HCT116 (cell line): ENCODE results near the gene FOXF2.

Experiments used
- CEBPB ChIP-seq: IDR thresholded peaks from 2 replicates; pipeline ENCODE4 v1.6.1; 2012; ENCODE audit warnings: low read depth
- CTCF ChIP-seq, 3 experiments: fragments of 200-600 bp in 1 of 3; sonication (generic) in 1 of 3; IDR thresholded peaks in 2 of 3; conservative IDR thresholded peaks in 1 of 3; 2 replicates each; pipeline ENCODE4 v1.5.1; 2012 to 2017; ENCODE audit warnings: low read depth in 2 of 3, low read length in 2 of 3, antibody characterized with exemption in 1 of 3, borderline replicate concordance in 1 of 3, control low read depth in 1 of 3, mild to moderate bottlenecking in 1 of 3, mixed read lengths in 1 of 3, mixed run types in 1 of 3, moderate library complexity in 1 of 3; ENCODE audit not compliant: insufficient read depth in 1 of 3
- EZH2phosphoT487 ChIP-seq: fragments of 200-600 bp; IDR thresholded peaks from 2 replicates; pipeline ENCODE4 v1.6.1; 2018; ENCODE audit warnings: antibody characterized with exemption, borderline replicate concordance
- POLR2A ChIP-seq: IDR thresholded peaks from 2 replicates; pipeline ENCODE4 v1.7.0; 2011; ENCODE audit warnings: borderline replicate concordance; ENCODE audit not compliant: insufficient read depth, insufficient read length; ENCODE audit errors: extremely low read depth
- SP1 ChIP-seq: IDR thresholded peaks from 2 replicates; pipeline ENCODE4 v1.6.1; 2012; ENCODE audit warnings: low read depth
- SRF ChIP-seq: IDR thresholded peaks from 2 replicates; pipeline ENCODE4 v1.6.1; 2012; ENCODE audit warnings: low read depth

- no peak for TF ChIP-seq CEBPB
- no peak for TF ChIP-seq SRF
- no peak for TF ChIP-seq POLR2A
- no peak for TF ChIP-seq SP1
- no peak for TF ChIP-seq EZH2phosphoT487
- no peak for TF ChIP-seq CTCF (IDR thresholded peaks at IDR 0.05 in 2 of 3, conservative IDR thresholded peaks at IDR 0.05 in 1 of 3; ENCODE audit: borderline replicate concordance in 1 of 3, insufficient read depth in 1 of 3, low read depth in 2 of 3, low read length in 2 of 3)
Measured at GRCh38 chr6:1422290-1422689, 32.9 kb downstream of the FOXF2 start.
